Lung microvascular endothelial cell (primary cell): ENCODE data around the gene MANEAL. TPM values are rescaled to one million over a fixed set of nuclear protein-coding genes. Genes with fewer than 3 reads are reported as not detected.
A peak's percentile ranks its signal among the peaks of the same experiment; 100 is the strongest.

Experiments
- DNase-seq, 2 donors: peaks; one replicate each; pipeline versions ENCODE4 v3.0.0 to v3.0.0-alpha.2; 2010; ENCODE audit warnings: low read depth in 2 of 2
- total RNA-seq: library from RNA; depleted of rRNA; stranded (reverse); fragments of >200 nt; gene quantifications from 2 replicates; pipeline ENCODE4 v1.2.1, GENCODE V29; 2014

Gene MANEAL
- total RNA-seq, 1 donor from 2014 or later, result 1.6 TPM

- DNase-seq, result no peak
These were observed 11.2 kb upstream of the MANEAL start for GRCh38 chr1:37782491-37782890.

GRCh38 chr1:37792943-37793686 is 532 bp upstream of the MANEAL start:
- no peak for DNase-seq

- no peak for DNase-seq
These were observed 1.0 kb downstream of the MANEAL start for GRCh38 chr1:37794372-37795339.

GRCh38 chr1:37795340-37796125 is 1.9 kb downstream of the MANEAL start:
- peak; percentile 49 to 54 for DNase-seq

- DNase-seq, result no peak
These were observed 4.2 kb downstream of the MANEAL start for GRCh38 chr1:37797750-37798345.

- DNase-seq, result no peak
These were observed 8.8 kb downstream of the MANEAL start for GRCh38 chr1:37802439-37802838.

- DNase-seq, result no peak
These were observed 13.5 kb downstream of the MANEAL start for GRCh38 chr1:37807220-37807554.

GRCh38 chr1:37807555-37808368 is 14.1 kb downstream of the MANEAL start, which contains the start of the genes C1orf122 and YRDC:
C1orf122 (plus strand) TSS chr1:37807790; CDS start chr1:37808405, 615 bp downstream.
YRDC (minus strand) TSS chr1:37808208; CDS start chr1:37808180, 28 bp downstream.
- DNase-seq, result peak; percentile 96

GRCh38 chr1:37808369-37809319 is 15.0 kb downstream of the MANEAL start:
- peak; percentile 81 to 83 for DNase-seq

- no peak for DNase-seq
These were observed 16.3 kb downstream of the MANEAL start for GRCh38 chr1:37809942-37810341.

GRCh38 chr1:37811027-37811655 is 17.5 kb downstream of the MANEAL start:
- peak; percentile 82 to 91 for DNase-seq

GRCh38 chr1:37813529-37814145 is 20.0 kb downstream of the MANEAL start:
- DNase-seq, result no peak

- DNase-seq, result no peak
These were observed 20.6 kb downstream of the MANEAL start for GRCh38 chr1:37814252-37814651.

- peak in 1 of 2 donors; percentile 20 for DNase-seq
These were observed 23.8 kb downstream of the MANEAL start for GRCh38 chr1:37817481-37817880.

GRCh38 chr1:37821481-37821880 is 27.8 kb downstream of the MANEAL start:
- no peak for DNase-seq

GRCh38 chr1:37822906-37823815 is 29.5 kb downstream of the MANEAL start:
- DNase-seq, result peak in 1 of 2 donors; percentile 45

- DNase-seq, result no peak
These were observed 30.4 kb downstream of the MANEAL start for GRCh38 chr1:37824001-37824400.
